ENCODE measurements around the gene KMT2A. TPM values are rescaled to one million over a fixed set of nuclear protein-coding genes. Genes with fewer than 3 reads are reported as not detected.
"Not testable (repeated sequence)": the region's sequence is repeated elsewhere in the genome, so short reads cannot be mapped to it uniquely, and the experiment has no call there.

The KMT2A gene
- total and polyA plus RNA-seq, 2 donors (not counting 3 experiments of a cell fraction or from before 2014, with no cell fraction given): 23.5 to 63.9 TPM

DNA sequence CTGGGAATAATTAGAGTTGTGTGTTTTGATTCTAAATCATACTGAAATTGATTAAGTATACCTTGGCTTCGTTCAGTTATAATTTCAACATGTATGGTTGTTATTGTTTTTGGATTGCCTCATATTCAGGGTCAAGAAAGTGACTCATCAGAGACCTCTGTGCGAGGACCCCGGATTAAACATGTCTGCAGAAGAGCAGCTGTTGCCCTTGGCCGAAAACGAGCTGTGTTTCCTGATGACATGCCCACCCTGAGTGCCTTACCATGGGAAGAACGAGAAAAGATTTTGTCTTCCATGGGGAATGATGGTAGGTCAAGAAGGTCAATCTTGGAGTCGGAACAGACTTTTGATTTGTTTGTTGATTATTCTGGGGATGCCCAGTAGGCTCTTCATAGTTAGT lies 40.4 kb downstream of the KMT2A start:
- Histone ChIP-seq H3K36me3 (ENCODE audit: control insufficient read depth in 2 of 2, extremely low read depth in 1 of 2, insufficient read depth in 2 of 2, low read length in 2 of 2) (peaks cover 15 to 28% of the 10 kb centered on the region in 2 experiments), H3K4me1 (ENCODE audit: control insufficient read depth, extremely low read depth, insufficient read depth, low read length) (no peaks in the 10 kb centered on the region), H3K9ac (replicated peaks; ENCODE audit: extremely low read depth, insufficient read depth, low read length) (no peak overlapping the region), H4K20me1 (replicated peaks; ENCODE audit: control insufficient read depth, extremely low read depth, insufficient read depth, low read length) (no peaks in the 10 kb centered on the region), H3K4me3 (replicated peaks in 1 of 3; ENCODE audit: insufficient read depth in 1 of 3, low read depth in 1 of 3, low read length in 3 of 3) (no peak overlapping the region), H3K9me3 (replicated peaks; ENCODE audit: control insufficient read depth, insufficient read depth, low read length) (no peaks in the 10 kb centered on the region), H3K27me3 (ENCODE audit: control insufficient read depth in 2 of 2, insufficient read depth in 2 of 2, low read length in 2 of 2) (no peaks in the 10 kb centered on the region), H3K4me2 (ENCODE audit: insufficient read depth, low read length) (no peak overlapping the region), H3K79me2 (ENCODE audit: control insufficient read depth, insufficient read depth, low read length) (no peaks in the 10 kb centered on the region), H3K9me1 (replicated peaks; ENCODE audit: control insufficient read depth, extremely low read depth, insufficient read depth, low read length) (no peaks in the 10 kb centered on the region), H3K27ac (ENCODE audit: insufficient read depth, low read depth, low read length) (no peak overlapping the region), H2AFZ (ENCODE audit: low read depth, low read length) (no peak overlapping the region)
- no TSS peak for BruUV-seq (replicated peaks)
- ChIA-PET POLR2A (no interaction called here), CTCF (interaction anchor here (1.0 kb wide), 1 partner anchor 96 kb away, joined by 3 read pairs; no protein-coding TSS in a partner anchor)
- TF ChIP-seq GATA2 (IDR thresholded peaks at IDR 0.05; ENCODE audit: insufficient read depth, insufficient read length, low read depth, low read length) (no peak), JUN (IDR thresholded peaks at IDR 0.05; ENCODE audit: borderline replicate concordance, insufficient read depth, insufficient read length, low read depth) (peak; percentile 13), MAX (IDR thresholded peaks at IDR 0.05; ENCODE audit: insufficient read depth, insufficient read length) (no peak)
- intact Hi-C loops (cut with micrococcal nuclease): no loop called here
- no peak for FAIRE-seq
- no peak for DNase-seq (ENCODE audit: low read depth, low spot score)
- dilution Hi-C loops (cut with MboI; ENCODE audit: extremely low pct_ligation_motif_present, low sequenced_read_pairs): loop anchor here (25.0 kb wide), 1 partner anchor 89 kb away; no protein-coding TSS in a partner anchor

DNA sequence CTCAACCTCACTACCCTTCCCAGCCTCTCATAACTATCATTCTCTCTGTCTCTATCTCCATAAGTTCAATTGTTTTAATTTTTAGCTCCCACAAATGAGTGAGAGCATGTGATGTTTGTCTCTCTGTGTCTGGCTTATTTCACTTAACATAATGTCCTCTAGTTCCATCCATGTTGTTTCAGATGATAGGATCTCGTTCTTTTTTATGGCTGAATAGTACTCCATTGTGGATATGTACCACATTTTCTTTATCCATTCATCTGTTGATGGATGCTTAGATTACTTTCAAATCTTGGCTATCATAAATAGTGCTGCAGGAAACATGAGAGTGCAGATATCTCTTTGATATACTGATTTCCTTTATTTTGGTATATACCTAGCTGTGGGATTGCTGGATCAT lies 44.9 kb downstream of the KMT2A start:
- BruUV-seq (replicated peaks); H3K27me3 ChIP-seq (ENCODE audit: control insufficient read depth in 2 of 2, insufficient read depth in 2 of 2, low read length in 2 of 2); H4K20me1 ChIP-seq (replicated peaks; ENCODE audit: control insufficient read depth, extremely low read depth, insufficient read depth, low read length); H3K9me1 ChIP-seq (replicated peaks; ENCODE audit: control insufficient read depth, extremely low read depth, insufficient read depth, low read length); H3K79me2 ChIP-seq (ENCODE audit: control insufficient read depth, insufficient read depth, low read length); H3K4me3 ChIP-seq (replicated peaks in 1 of 3; ENCODE audit: insufficient read depth in 1 of 3, low read depth in 1 of 3, low read length in 3 of 3); CTCF ChIA-PET; H3K4me2 ChIP-seq (ENCODE audit: insufficient read depth, low read length); intact Hi-C loops (cut with micrococcal nuclease); H3K9me3 ChIP-seq (replicated peaks; ENCODE audit: control insufficient read depth, insufficient read depth, low read length); FAIRE-seq; H3K9ac ChIP-seq (replicated peaks; ENCODE audit: extremely low read depth, insufficient read depth, low read length); POLR2A ChIA-PET; H3K4me1 ChIP-seq (ENCODE audit: control insufficient read depth, extremely low read depth, insufficient read depth, low read length); DNase-seq (ENCODE audit: low read depth, low spot score); H2AFZ ChIP-seq (ENCODE audit: low read depth, low read length); H3K27ac ChIP-seq (ENCODE audit: insufficient read depth, low read depth, low read length): not testable (repeated sequence)
- dilution Hi-C loops (cut with MboI; ENCODE audit: extremely low pct_ligation_motif_present, low sequenced_read_pairs): loop anchor here (25.0 kb wide), 1 partner anchor 94 kb away; no protein-coding TSS in a partner anchor
- peaks cover 20 to 29% of the 10 kb centered on the region in 2 experiments for H3K36me3 ChIP-seq (ENCODE audit: control insufficient read depth in 2 of 2, extremely low read depth in 1 of 2, insufficient read depth in 2 of 2, low read length in 2 of 2)
